GM19043 (cell line): Measurements from ENCODE around the gene ANKRD18B.
"Not testable (repeated sequence)": the region's sequence is repeated elsewhere in the genome, so short reads cannot be mapped to it uniquely, and the experiment has no call there.

Experiments used
- ATAC-seq: cut with Tn5 transposase; IDR thresholded peaks from one replicate; pipeline ENCODE4 v1.9.1; 2021; ENCODE audit warnings: low read depth; ENCODE audit not compliant: unreplicated experiment

The ANKRD18B gene

DNA sequence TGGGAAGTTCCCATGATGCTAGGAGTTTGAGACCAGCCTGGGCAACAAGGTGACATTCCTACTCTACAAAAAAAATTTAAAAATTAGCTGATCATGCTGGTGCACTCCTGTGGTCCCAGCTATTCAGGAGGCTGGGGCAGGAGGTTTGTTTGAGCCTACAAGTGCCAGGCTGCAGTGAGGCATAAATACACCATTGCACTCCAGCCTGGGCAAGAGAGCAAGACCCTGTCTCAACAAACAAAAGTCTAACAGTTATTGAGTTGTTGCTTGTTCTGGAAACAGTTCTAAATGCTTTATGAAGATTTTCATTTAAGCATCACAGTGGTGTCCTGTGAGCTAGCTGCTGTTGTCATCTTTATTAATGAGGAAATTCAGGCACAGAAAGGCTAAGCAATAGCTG lies 4.0 kb downstream of the ANKRD18B start:
- not testable (repeated sequence) for ATAC-seq

DNA sequence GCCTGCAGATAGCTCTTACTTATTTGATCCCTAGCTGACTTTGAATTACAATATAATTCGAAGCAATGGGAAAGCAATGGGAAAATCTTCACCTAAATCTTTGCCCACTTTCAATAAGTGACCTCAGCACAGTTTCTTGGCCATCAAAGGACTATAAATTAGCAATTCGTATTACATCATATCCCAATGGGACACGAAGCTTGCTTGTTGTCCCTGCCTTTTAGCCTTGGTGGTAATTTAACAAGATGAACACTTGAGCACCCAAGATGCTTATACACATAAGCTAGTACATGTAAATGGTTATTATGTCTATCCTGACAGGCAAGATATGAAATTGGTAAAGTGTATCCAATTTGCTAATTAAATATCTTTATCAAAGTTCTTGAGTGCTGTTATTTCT lies 9.9 kb downstream of the ANKRD18B start:
- not testable (repeated sequence) for ATAC-seq

DNA sequence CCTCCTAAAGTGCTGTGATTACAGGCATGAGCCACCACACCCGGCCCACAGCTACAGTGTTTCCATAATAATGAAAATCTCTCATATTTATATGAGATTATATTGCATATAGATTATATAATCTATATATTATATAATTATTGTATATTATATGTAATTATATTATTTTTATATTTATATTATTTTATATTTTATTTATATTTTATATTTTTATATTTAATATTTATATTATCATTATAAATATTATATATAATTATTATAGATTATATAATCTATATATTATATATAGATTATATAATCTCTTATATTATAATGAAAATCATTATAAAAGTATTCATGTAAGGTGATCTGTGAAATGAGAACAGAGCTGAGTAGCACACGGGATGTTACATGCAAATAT lies 11.5 kb downstream of the ANKRD18B start:
- ATAC-seq: no peak

DNA sequence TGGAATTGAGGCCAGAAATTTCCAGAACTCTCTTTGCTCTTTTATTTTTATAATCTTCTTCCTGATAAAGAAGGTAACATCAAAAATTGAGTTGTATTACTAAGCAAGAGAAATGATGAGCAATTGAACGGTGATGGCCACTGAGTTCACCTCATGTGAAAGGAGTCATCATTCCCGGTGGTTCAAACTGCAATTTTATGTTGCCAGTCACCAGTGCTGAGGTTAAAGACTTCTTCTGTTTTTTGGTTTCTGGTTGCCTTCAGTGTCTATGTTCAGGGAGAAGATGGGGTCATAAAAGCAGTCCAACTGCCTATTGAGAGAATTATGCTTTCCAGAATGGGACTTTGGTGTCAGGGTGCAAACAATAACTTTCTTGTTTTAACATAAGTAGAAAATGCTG lies 19.4 kb downstream of the ANKRD18B start:
- ATAC-seq: not testable (repeated sequence)

DNA sequence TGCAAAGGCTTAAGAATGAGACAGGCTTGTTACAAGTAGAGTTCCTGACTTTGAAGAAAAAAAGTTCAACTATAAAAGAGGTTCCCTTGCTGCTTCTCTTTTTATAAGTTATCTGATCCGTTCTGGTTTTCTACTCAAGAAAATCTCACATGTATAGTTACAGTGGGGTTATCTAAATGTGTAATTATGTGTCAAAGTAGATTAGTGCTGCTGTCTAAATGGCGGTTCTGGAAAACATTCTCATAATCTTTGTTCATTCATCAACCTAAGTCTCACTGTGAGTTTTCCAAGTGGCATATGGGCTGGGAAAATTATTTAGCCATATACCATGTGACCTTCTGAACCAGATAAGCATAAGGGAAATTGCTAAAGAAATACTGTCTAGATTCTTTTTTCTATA lies 21.7 kb downstream of the ANKRD18B start:
- ATAC-seq: not testable (repeated sequence)

DNA sequence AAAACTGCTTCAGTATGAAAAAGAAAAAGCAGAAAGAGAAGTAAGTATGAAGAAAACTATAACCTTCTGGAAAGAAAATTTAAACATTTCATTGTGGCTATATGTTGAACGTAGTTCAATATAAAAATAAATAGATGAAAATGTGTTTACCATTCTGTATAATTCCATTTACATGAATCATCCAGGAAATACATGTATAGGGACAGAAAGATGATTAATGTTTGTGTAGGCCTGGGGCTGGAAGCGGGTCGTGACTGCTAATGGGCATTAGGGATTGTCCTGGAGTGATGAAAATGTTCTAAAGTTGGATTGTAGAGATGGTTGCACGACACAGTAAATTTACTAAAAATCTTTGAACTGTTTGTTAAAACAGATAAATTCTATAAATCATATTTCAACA lies 24.8 kb downstream of the ANKRD18B start:
- ATAC-seq: not testable (repeated sequence)

DNA sequence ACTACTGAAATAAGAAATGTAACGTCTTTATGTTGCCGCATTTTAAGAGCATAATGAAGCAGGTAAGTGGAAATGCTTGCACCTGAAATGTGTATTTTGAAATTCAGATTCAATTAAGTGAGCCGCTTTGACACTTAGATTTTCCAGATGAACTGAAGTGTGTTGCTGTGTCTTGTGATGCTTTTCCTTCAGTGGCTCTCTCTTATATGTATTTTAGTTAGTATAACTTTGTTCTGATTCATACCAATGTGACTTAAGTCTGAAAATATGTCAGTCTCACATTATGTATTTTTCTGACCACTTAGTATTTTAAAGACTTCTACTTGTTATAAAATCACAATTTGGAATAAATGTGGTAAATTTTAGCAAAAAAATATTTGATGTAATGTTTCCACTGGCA lies 25.4 kb downstream of the ANKRD18B start:
- not testable (repeated sequence) for ATAC-seq

DNA sequence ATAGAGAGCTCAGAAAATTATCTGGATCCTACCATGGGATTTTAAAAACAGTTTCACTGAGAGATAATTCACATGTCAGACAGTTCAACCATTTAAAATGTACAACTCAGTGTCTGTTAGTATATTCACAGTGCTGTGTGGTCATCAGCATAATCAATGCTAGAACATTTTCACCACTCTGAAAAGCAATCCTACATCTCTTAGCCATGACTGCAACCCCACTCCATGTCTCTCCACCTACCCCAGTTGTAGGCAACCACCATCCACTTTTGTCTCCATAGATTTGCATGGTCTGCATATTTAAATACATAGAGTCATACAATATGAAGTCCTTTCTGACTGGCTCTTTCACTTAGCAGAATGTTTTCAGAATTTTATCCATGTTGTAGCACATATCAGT lies 27.1 kb downstream of the ANKRD18B start:
- ATAC-seq: not testable (repeated sequence)

DNA sequence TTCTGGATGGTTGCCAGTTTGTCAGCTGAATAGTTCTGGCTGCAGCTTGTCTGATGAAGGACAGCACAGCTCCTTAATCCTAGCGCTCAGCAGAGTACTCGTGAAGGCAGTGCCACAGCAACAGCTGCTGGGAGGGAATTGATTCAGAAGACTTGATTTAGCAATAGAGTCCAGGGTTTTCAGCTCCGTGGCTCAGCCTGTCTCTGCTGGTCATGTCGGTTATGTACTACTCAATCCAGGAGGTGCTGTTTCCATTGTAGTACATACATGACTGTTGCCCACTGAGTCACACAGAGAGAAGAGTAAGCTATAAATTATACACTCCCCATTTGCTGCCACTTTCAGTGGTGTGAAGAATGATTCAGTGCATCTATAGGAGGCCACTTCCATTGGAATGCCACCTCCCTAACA lies 28.3 kb downstream of the ANKRD18B start:
- not testable (repeated sequence) for ATAC-seq

DNA sequence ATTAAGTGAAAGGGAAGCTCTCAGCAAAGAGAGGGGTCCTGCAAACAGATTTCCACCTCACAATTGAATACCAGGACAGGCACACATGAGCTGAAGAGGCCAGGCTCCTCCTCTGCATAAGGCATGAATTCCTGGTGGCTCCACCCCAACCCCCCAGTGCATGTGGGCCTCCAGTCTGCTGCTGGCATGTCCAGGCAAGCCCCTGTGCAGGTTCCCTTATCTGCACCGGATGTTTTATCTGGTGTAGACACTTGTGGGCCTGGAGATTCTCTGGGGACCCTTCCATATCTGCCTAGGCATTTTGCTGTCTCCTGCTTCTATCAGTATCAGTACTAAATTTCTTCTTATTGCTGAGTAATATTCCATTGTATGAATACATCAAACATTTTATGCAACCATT lies 36.2 kb downstream of the ANKRD18B start:
- not testable (repeated sequence) for ATAC-seq

DNA sequence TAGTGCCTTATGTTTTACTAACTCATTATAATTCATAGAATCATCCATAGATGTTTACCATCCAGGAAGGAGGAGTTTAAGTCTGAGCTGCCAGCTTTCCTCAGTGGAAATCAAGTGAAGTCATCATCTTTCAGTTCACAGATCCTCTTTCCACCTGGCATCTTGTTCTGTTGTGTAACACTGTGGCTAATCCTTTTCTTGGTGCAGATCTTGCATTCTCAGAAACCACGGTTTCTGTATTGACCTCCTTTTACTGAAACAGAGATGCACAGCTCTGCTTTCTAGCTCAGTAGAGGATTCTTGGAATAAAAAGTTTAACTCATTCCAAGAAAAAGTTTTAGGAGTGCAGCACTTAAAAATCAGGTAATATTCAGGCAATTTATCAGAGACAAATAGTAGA lies 38.1 kb downstream of the ANKRD18B start:
- ATAC-seq: not testable (repeated sequence)

DNA sequence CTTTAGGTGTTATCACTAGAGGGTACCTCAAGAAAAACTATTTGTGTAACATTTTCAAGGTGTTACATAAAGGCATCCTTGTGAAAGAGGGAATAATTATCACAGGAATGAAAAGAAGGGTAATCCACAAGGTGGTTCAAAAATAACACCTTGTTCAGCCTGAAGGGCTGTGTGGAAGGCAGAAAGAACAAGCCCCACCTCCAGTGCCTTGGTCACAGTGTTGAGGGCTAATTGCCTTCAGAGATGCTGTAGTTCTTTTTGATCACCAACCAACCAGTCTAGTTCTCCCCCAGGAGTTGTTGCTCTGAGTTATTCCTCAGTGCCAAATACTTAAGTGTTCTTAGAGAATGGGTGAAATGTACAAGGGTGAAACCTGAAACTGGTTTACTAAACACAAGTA lies 43.7 kb downstream of the ANKRD18B start:
- not testable (repeated sequence) for ATAC-seq

DNA sequence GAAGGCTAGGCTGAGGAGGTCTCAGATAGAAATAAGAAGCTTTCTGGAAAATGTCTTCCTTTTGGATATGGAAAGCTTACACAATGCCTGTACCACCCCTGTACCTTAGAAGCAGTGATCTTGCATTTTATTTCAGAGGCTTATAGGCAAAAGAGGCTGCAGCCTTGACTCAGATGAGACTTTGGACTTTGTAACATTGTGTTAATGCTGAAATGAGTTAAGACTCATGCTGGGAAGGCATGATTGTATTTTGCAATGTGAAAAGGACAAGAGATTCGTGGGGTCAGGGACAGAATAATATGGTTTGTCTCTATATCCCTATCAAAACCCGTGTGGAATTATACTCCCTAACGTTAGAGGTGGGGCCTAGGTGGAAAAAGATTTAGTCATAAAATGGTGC lies 53.7 kb downstream of the ANKRD18B start:
- not testable (repeated sequence) for ATAC-seq

DNA sequence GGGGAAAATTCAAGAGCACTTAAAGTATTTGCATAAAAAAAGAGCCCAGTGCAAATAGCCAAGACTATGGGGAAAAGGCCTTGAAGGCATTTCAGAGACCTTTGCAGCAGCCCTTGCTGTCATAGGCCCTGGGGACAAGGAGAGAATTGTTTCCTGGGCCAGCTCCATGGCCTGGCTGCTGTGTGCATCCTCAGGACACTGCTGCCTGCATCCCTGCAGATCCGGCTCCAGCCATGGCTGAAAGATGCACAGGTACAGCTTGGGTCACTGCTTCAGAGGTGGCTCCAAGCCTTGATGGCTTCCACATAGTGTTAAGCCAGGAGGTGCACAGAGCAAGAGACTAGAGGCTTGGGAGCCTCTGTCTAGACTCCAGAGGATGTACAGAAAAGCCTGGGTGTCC lies 55.9 kb downstream of the ANKRD18B start:
- ATAC-seq: not testable (repeated sequence)

DNA sequence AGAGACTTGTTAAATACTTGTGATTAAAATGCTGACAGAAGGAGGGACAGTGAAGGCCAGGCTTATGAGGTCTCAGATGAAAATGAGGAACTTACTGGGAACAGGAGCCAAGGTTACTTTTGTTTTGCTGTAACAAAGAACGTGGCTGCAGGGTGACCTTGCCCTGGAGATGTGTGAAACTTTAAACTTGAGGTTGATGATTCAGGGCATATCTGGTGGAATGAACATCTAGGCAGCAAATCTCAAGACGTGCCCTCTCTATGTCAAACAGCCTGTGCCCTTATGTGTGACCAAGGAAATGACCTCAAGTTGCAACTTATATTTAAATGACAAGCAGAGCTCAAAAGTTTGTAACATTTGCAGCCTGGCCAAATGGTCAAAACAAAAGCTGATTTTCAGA lies 58.6 kb downstream of the ANKRD18B start:
- ATAC-seq: not testable (repeated sequence)

DNA sequence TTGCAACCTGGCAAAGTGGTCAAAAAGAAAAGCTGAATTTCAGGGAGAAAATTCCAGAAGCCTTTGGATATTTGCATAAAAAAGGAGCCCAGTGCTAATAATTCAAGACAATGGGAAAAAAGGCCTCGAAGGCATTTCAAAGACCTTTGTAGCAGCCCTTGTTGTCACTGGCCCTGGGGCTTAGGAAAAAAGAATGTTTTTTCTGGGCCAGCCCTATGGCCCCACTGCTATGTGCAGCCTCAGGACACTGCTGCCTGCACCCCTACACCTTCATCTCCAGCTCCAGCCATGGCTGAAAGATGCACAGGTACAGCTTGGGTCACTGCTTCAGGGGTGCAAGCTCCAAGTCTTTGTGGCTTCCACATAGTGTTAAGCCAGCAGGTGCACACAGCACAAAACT lies 62.1 kb downstream of the ANKRD18B start:
- ATAC-seq: not testable (repeated sequence)

DNA sequence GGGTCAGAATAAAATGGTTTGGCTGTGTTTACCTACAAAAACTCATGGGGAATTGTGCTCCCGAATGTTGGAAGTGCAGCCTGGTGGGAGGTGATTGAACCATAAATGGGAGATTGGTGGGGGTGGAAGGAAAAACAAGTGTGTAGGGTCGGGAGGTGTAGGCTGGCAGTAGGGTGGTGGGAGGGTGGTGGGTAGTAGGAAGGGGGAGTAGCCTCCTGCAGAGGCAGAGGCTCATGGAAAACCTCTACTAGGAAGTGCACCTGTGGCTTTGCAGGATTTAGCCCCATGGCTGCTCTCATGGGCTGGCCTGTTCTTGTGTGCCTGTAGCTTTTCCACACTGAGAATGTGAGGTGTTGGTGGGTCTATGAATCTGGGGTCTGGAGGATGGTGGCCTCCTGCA lies 63.7 kb downstream of the ANKRD18B start:
- not testable (repeated sequence) for ATAC-seq

DNA sequence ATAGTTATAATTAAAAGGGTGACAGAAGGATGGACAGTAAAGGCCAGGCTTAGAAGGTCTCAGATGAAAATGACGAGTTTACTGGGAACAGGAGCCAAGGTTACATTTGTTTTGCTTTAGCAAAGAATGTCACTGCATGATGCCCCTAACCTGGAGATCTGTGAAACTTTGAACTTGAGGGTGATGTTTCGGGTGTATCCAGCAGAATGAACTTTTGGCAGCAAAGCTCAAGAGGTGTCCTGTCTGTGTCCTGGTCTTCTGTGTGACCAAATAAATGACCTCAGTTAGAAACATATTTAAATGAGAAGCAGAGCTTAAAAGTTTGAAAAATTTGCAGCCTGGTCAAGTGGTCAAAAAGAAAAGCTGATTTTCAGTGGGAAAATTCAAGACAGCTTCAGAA lies 64.8 kb downstream of the ANKRD18B start:
- ATAC-seq: not testable (repeated sequence)

DNA sequence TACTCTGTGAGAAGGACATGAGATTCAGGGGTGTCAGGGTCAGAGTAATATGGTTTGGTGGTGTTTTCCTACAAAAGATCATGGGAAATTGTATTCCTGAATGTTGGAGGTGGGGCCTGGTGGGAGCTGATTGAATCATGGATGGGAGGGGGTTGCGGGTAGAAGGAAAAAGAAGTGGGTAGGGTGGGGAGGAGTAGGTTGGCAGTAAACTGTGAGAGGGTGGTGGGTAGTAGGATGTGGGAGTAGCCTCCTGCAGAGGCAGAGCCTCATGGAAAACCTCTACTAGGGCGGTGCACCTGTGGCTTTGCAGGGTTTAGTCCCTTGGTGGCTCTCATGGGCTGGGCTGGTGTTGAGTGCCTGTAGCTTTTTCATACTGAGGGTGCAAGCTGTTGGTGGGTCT lies 66.8 kb downstream of the ANKRD18B start:
- not testable (repeated sequence) for ATAC-seq

DNA sequence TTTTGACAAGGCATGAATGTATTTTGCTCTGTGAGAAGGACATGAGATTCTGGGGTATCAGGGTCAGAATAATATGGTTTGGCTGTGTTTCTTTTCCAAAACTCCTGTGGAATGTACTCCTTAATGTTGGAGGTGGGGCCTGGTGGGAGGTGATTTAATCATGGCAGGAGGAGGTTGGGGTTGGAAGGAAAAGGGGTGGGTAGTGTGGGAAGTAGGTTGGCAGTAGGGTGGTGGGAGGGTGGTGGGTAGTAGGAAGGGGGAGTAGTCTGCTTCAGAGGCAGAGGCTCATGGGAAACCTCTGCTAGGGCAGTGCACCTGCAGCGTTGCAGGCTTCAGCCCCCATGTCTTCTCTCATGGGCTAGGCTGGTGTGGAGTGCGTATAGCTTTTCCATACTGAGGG lies 72.9 kb downstream of the ANKRD18B start:
- not testable (repeated sequence) for ATAC-seq

DNA sequence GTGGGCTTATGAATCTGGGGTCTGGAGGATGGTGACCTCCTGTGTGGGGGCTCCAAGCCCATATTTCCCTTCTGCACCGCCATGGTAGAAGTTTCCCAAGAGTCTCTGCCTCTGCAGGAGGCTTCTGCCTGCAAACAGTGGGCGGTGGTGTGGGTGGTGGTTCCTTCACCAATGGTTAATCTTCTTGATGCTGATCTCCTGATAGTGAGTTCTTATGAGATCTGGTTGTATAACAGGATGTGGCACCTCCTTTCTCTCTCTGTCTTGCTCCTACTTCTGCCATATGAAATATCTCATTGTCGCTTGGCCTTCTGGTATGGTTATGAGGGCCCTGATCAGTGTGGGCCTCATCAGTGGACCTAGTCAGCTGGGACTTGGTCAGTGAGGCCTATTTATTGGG lies 73.3 kb downstream of the ANKRD18B start:
- not testable (repeated sequence) for ATAC-seq

DNA sequence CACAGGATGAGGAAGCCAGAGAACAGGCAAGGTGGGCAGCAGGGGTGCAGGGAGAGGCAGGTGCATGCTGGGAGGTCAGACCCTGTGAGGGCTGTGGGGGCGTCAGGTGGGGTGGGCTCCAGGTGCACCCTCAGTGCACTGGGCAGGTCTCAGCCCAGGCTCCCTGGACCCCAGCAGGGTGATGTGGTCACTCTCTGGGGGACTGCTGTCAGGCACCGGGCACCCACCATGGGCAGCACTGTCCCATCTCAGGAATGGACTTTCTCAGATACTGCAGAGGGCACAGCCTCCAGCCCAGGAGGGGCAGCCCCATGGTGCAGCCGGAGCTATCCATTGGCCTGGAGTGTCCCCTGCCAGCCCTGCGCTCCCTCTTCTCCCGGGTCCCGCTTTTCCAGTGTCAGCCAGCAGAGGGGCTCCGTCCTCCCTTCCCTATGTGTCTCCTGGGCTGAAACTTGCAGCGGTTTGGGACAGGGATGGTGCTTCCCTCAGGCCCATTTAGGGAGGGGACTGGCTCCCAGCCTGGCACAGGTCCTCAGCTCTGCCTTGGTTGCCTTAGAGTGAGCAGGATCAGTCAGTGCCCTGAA lies 74.8 kb downstream of the ANKRD18B start:
- ATAC-seq: not testable (repeated sequence)

DNA sequence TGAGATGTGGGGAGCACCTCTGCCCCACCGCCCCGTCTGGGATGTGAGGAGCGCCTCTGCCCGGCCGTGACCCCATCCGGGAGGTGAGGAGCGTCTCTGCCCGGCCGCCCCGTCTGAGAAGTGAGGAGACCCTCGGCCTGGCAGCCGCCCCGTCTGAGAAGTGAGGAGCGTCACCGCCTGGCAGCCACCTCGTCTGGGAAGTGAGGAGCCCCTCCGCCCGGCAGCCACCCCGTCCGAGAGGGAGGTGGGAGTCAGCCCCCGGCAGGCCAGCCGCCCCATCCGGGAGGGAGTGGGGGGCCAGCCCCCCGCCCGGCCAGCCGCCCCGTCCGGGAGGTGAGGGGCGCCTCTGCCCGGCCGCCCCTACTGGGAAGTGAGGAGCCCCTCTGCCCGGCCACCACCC lies 76.9 kb downstream of the ANKRD18B start:
- ATAC-seq: not testable (repeated sequence)
